Osteocyte (in vitro differentiated cells): ENCODE data around the gene HPCAL1. TPM values are rescaled to one million over a fixed set of nuclear protein-coding genes. Genes with fewer than 3 reads are reported as not detected.

Experiments used
- DNase-seq: peaks from one replicate; pipeline ENCODE4 v3.0.0; 2021; ENCODE audit warnings: mixed read lengths; ENCODE audit not compliant: unreplicated experiment; ENCODE audit errors: extremely low spot score
- H3K27ac Mint-ChIP-seq: one replicate; pipeline ENCODE4 v1.8.0; 2021; ENCODE audit warnings: mild to moderate bottlenecking, mixed read lengths; ENCODE audit not compliant: unreplicated experiment
- H3K27me3 Mint-ChIP-seq: one replicate; pipeline ENCODE4 v1.8.0; 2021; ENCODE audit warnings: mixed read lengths; ENCODE audit not compliant: unreplicated experiment
- H3K36me3 Mint-ChIP-seq: one replicate; pipeline ENCODE4 v1.8.0; 2021; ENCODE audit warnings: mixed read lengths; ENCODE audit not compliant: unreplicated experiment
- H3K4me1 Mint-ChIP-seq: one replicate; pipeline ENCODE4 v1.8.0; 2021; ENCODE audit warnings: mixed read lengths; ENCODE audit not compliant: unreplicated experiment
- H3K4me3 Mint-ChIP-seq: one replicate; pipeline ENCODE4 v1.8.0; 2021; ENCODE audit warnings: mild to moderate bottlenecking, moderate library complexity, mixed read lengths; ENCODE audit not compliant: unreplicated experiment
- H3K9me3 Mint-ChIP-seq: one replicate; pipeline ENCODE4 v1.8.0; 2021; ENCODE audit warnings: mixed read lengths; ENCODE audit not compliant: unreplicated experiment
- total RNA-seq: library from RNA; stranded (reverse); gene quantifications from 2 replicates; pipeline ENCODE4 v1.2.1, GENCODE V29; 2021
- TF ChIP-seq, protein P1 (sequence below): fragments of 200-600 bp; sonication (generic); IDR thresholded peaks from 2 replicates; pipeline ENCODE4 v1.5.0; 2021; ENCODE audit warnings: antibody characterized with exemption, mild to moderate bottlenecking, moderate library complexity

Gene HPCAL1
- total RNA-seq, 1 donor from 2014 or later: 56.8 TPM

DNA sequence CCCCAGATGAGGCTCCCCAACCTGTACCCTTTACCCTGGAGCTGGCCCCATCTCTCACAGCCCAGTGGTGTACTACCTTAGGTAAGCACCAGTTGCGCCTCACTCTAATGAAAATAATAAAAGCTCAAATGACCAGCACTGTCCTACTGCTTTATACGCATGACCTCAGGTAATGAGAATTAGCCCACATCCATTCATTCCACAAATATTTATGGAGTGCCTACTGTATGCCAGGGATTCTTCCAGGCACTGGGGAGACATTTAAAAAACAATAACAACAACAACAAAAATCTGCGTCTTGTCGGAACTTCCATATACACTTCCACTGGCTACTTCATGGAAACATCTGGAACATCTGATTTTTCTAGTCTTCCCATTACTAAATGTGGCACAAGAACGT lies 20.8 kb downstream of the HPCAL1 start:
- Mint-ChIP-seq H3K36me3 (peaks cover 3% of the 10 kb centered on the region), H3K4me3 (no peak overlapping the region)

DNA sequence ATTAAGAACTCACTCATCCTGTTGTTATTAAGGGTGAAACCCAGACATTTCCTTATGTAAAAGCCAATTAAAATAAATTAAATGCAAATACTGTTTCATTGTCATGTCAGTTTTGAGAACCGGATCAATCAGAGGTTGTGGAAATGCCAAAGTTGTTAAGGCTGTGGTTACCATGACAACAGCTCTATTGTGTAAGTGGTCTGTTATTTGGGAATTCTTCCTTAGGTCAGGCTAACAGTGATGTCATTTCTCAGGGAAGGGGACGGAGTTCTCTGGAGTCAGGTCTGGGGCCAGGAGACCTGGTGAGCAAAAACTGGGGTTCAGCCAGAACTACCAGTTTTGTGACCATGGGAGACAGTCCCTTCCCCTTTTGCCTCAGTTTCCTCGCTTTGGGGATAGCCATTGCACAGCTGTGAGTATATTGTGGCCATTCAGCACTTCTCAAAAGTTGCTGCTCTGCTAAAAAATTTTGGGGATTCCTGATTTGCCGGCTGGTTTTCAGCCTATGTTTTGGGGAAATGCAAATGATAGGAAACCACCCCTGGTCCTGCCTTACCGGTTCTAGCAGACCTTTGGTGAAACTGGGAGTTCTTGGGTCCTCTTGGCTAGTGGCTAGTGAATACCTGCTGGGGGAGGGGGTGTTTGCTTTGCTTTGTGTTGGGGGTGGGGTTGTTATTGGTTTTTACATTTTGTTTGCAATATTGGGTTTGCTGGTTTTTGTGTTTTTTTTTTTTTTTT lies 21.6 kb downstream of the HPCAL1 start:
- no peaks in the 10 kb centered on the region for H3K27me3 Mint-ChIP-seq
- DNase-seq: no peak
- peaks cover 3% of the 10 kb centered on the region for H3K36me3 Mint-ChIP-seq
- no peak overlapping the region for H3K4me3 Mint-ChIP-seq
- no peak overlapping the region for H3K27ac Mint-ChIP-seq
- TF ChIP-seq, protein P1, sequence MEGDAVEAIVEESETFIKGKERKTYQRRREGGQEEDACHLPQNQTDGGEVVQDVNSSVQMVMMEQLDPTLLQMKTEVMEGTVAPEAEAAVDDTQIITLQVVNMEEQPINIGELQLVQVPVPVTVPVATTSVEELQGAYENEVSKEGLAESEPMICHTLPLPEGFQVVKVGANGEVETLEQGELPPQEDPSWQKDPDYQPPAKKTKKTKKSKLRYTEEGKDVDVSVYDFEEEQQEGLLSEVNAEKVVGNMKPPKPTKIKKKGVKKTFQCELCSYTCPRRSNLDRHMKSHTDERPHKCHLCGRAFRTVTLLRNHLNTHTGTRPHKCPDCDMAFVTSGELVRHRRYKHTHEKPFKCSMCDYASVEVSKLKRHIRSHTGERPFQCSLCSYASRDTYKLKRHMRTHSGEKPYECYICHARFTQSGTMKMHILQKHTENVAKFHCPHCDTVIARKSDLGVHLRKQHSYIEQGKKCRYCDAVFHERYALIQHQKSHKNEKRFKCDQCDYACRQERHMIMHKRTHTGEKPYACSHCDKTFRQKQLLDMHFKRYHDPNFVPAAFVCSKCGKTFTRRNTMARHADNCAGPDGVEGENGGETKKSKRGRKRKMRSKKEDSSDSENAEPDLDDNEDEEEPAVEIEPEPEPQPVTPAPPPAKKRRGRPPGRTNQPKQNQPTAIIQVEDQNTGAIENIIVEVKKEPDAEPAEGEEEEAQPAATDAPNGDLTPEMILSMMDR: no peak
- H3K4me1 Mint-ChIP-seq: peaks cover 21% of the 10 kb centered on the region
- no peaks in the 10 kb centered on the region for H3K9me3 Mint-ChIP-seq

More for the DNA sequence above, 20.8 kb downstream of the HPCAL1 start:
- H3K4me1 Mint-ChIP-seq: peaks cover 18% of the 10 kb centered on the region
- H3K27ac Mint-ChIP-seq: no peak overlapping the region
- no peak for DNase-seq
- TF ChIP-seq, protein P1: no peak
- no peaks in the 10 kb centered on the region for H3K27me3 Mint-ChIP-seq
- H3K9me3 Mint-ChIP-seq: no peaks in the 10 kb centered on the region

DNA sequence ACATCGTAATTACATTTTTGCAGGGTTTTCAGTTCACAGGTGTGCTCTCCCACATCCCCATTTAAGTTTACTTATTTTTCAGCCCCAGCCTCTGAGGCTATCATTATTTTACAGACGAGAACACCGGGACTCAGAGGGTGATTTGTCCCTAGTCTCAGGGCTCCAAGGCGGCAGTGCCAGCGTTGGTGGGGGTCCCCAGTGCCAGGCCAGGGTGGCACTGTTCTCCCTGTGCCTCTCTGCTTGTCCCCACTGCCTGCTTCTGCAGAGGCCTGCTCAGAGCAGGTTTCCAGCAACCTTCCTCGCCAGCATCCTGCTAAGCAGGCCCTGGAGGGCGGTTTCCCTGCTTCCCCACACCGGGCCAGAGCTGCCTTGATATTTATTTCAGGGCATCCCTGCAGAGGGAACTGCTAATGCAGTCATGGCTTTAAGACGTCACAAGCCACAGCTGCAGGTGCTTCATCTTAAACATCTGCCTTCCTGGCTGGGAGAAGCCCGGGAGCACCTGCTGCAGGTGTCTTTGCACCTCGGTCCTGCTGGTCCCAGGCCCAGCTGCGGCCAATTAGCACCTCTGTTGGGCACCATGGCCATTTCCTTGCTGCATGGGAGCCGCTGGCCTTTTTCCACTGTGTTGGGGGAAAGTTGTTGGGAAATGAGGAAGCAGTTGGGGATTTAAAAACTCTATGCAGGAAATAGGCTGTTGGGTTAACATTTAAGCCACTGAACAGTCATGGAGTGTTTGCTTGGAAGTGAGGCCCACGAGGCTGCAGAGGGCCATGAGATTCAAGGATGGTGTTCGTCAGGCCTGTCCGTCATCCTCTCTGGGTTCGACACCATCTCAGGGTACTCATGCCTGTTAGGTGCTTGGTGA lies 22.8 kb downstream of the HPCAL1 start:
- Mint-ChIP-seq H3K36me3 (peaks cover 3% of the 10 kb centered on the region), H3K4me1 (peaks cover 33% of the 10 kb centered on the region), H3K4me3 (no peak overlapping the region), H3K27ac (no peak overlapping the region), H3K27me3 (no peaks in the 10 kb centered on the region), H3K9me3 (no peaks in the 10 kb centered on the region)
- TF ChIP-seq, protein P1: no peak
- no peak for DNase-seq

DNA sequence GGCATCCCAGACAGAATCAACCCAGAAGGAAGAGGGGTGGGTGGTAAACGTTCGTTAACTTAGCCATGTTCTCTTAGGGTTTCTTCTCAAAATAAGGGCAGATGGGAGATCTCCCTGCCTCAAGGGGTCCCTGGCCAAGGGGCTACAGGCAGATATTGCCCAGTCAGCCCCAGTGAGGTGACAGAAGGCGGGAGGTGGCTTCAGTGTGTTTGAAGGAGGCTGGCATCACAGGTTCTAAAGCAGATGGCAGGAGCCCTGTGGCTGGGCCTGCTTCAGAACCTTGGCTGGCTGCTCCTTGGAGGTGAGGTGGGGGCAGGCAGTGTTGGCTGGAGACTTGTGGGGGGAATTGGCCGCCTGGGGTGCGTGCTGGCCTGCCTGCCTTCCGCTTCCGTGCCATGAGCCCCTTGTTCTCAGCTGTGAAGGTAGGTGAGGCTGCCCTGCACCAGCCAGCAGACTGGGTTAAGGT lies 23.5 kb downstream of the HPCAL1 start:
- Mint-ChIP-seq H3K27me3 (no peaks in the 10 kb centered on the region), H3K4me1 (peaks cover 40% of the 10 kb centered on the region), H3K9me3 (no peaks in the 10 kb centered on the region), H3K36me3 (peaks cover 3% of the 10 kb centered on the region), H3K27ac (no peak overlapping the region), H3K4me3 (no peak overlapping the region)
- no peak for DNase-seq
- TF ChIP-seq, protein P1: no peak
